Stimulated activated CD8-positive, alpha-beta memory T cell treated with anti-CD3 and anti-CD28 coated beads, Interleukin-7, amount 100 ng/mL, for 4 hours (primary cell): ENCODE data around the gene KHDC4.
A peak's percentile ranks its signal among the peaks of the same experiment; 100 is the strongest.
"Not testable (repeated sequence)": the region's sequence is repeated elsewhere in the genome, so short reads cannot be mapped to it uniquely, and the experiment has no call there.

ENCODE experiments used
- DNase-seq, 2 donors: peaks; one replicate each; pipeline ENCODE4 v3.0.0-alpha.2; 2020; ENCODE audit warnings: low read depth in 2 of 2

Gene KHDC4

DNA sequence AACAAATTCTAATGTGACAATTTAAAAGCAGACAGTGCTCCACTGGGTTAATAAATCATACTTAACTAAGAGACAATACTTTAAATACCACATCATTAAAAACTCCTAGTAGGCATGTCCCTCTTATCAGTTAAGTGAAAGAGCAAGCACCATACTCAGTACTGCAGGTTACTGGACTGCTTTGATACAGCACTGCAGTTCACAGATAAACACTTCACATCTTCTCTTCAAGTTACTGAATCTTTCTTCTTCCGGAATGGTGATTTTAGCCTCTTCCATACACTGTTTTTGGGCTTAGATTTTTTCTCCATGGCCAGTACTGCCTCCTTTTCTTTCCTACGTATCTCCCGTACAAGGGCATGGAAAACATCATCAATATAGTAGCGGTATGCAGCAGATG, 34.1 kb downstream of the KHDC4 start:
- DNase-seq, result no peak

DNA sequence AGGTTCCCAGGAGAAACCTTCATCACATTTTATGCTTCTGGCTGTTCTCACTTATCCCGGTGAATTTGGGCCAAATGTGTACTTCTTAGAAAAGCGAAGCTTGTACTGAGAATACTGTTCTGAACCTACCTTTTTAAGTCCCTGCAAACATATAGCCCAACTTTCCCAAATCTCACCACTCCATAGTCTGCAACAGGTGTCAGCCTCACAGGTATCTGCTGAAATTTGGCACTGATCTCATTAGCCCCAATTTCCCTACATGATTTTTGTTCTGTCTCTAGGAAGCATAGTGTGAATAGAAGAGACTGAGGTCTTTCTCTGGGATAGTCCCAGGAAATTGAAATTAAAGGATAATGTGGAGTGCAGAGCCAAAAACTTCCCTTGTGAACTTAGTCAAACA, 34.5 kb downstream of the KHDC4 start:
- DNase-seq, result no peak

DNA sequence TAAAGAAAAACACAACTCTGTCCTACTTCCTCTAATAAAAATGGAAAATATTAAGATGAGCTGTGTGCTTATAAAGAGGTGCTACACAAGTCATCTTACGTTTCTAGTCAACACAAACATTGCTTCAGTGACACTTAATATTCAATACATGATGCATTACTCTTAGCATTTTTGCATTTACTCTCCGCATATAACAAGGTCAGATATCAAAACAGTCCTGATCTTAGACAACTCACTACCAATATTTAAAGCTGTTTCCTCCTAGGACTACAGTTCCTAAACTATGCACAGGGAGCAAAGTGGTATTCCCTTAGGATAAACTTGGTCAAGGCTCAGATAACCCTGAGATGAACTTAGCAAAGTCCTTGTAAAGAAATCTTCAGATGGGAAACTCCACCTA, 35.3 kb downstream of the KHDC4 start:
- no peak for DNase-seq

DNA sequence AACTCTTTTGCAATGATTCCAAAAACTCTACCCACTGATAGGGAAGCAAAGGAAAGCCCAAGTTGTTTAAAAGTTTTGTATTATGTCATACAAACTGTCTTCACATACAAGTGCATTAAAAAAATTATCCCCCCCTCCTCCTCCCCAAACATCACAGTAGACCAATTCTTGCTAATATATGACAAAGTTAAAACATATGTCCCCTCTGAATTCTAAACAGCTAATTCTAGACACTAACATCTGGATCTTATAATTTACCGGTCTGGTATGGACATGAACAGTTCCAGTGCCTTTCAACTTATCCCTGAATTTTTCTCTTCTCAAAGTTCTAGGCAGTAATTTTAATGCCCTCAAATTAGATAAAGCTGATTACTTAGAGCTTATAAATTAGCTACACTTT, 36.5 kb downstream of the KHDC4 start:
- DNase-seq, result no peak

DNA sequence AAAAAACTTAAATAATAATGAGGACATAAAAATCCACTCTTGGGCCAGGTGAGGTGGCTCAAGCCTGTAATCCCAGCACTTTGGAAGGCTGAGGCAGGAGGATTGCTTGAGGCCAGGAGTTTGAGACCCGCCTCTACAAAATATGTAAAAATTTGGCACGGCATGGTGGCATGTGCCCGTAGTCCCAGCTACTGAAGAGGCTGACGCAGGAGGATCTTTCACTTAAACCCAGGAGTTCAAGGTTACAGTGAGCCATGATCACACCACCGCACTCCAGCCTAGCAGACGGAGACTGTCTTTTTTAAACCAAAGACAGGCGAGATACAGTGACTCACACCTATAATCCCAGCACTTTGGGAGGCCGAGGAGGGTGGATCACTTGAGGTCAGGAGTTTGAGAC, 37.7 kb downstream of the KHDC4 start:
- DNase-seq, result not testable (repeated sequence)

DNA sequence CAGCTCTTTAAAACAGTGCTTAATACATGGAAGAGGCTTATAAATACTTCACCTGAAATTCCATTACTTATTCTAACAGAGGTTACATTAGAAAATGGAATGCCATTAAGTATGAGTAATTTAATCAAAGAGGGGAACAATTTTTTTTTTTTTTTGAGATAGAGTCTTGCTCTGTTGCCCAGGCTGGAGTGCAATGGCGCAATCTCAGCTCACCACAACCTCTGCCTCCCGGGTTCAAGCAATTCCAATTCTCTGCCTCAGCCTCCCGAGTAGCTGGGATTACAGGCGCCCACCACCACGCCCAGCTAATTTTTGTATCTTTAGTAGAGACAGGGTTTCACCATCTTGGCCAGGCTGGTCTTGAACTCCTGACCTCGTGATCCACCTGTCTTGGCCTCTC, 38.6 kb downstream of the KHDC4 start:
- not testable (repeated sequence) for DNase-seq

DNA sequence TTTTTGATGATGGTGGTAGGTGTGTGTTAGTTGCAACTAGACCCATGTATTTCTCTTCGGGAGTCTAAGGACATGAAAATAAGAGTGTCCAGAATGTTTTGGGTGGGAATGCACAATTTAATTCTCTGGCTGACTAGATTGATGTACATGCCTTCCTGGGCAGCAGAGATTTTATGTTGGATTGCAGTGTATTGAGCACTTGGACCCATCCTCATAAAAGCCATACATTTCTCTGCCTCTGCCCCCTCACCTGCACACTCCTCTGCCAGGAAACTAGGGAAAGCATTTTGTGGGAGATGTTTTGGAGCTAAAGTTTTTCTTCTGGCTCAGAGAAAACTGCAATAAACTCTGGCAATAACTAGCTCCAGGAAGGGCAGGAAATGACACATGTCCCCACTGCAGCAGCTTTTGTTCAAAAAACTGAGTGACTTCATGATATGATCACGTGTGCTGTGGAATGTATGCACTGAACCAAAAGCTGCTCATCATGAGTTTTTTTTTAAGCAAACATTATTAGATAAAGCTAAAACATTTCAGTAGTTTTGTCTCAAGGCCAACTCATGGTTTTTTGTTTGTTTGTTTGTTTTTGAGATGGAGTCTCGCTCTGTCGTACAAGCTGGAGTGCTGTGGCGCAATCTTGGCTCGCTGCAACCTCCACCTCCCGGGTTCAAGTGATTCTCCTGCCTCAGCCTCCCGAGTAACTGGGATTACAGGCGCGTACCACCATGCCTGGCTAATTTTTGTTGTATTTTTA, 40.6 kb downstream of the KHDC4 start:
- peak in 1 of 2 donors; percentile 12 for DNase-seq

DNA sequence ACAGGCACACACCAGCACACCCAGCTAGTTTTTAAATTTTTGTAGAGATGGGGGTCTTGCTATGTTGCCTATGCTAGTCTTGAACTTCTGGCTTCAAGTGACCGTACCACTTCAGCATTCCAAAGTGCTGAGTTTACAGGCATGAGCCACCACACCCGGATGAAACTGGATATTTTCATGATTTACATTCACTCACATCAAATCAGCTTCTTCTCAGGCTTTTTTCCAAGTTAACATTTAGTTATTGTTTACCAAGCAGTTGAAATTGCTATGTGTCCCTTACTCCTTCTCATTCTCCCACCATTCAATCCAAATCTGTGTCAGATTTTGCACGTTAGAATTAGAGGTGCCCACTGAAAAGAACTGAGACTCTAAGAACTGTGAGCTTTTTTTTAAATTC, 41.4 kb downstream of the KHDC4 start:
- DNase-seq, result no peak

DNA sequence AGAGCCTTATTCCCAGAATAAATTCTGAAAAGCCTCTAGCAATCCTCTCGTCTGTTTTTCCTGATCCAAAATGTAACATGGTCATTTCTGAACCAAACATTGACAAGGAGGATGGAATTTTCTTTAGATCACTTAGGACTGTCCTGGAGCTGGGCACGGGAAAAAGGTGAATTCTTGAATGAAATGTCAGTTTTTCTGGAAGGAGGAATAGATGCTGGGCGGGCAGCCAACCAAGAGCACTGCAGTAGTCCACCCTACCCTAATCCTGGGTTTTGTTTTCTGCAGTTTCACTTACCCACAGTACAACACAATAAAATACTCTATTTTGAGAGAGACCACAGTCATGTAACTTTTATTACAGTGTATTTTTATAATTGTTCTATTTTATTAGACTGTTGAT, 44.0 kb downstream of the KHDC4 start:
- DNase-seq, result no peak

DNA sequence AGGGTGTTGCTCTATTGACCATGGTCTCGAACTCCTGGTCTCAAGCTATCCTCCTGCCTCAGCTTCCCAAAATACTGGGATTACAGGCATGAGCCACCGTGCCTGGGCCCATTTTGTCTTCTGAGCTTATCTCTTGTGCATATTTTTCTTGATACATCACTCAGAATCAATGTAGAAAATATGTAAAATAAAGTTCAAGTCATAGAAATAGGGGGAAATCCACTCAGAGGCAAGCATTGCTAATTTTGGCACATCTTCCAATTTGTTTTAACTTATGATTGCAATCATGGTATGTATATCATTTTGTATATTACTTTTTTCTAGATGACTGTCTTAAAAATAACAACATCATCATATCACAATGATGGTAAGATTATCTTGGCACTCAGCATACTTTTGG, 44.6 kb downstream of the KHDC4 start:
- no peak for DNase-seq

DNA sequence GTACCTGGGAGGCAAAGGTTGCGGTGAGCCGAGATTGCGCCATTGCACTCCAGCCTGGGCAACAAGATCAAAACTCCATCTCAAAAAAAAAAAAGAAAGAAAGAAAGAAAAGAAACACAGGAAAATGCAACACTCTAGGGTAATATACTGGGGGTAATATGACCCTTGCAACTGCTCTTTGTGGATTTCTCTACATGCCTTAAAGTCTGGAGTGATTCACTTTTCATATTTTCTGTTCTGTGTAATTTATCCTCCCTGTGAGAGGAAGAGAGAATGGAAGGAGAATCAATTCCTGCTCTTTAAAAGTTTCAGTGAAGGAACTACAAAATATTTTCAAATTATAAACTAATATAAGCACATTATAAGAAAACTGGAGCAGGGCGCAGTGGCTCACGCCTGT, 45.7 kb downstream of the KHDC4 start:
- no peak for DNase-seq

DNA sequence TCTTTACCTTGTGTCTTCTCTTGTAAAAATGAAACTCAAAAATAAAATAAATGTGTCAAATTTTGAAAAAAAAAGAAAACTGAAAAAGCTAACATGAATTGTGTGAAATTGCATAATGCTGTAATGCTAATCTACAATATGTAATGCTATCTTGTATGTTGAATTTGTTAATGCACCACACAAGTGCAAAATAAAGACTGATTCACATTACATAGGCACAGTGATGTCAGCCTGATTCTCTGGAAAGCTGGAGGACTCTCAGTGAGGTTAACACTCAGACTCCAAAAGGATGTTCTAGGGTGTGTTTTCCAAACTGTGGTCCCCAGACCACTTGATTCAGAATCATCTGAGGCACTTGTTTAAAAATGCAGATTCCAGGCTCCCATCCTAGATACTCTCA, 49.2 kb downstream of the KHDC4 start:
- DNase-seq, result no peak

DNA sequence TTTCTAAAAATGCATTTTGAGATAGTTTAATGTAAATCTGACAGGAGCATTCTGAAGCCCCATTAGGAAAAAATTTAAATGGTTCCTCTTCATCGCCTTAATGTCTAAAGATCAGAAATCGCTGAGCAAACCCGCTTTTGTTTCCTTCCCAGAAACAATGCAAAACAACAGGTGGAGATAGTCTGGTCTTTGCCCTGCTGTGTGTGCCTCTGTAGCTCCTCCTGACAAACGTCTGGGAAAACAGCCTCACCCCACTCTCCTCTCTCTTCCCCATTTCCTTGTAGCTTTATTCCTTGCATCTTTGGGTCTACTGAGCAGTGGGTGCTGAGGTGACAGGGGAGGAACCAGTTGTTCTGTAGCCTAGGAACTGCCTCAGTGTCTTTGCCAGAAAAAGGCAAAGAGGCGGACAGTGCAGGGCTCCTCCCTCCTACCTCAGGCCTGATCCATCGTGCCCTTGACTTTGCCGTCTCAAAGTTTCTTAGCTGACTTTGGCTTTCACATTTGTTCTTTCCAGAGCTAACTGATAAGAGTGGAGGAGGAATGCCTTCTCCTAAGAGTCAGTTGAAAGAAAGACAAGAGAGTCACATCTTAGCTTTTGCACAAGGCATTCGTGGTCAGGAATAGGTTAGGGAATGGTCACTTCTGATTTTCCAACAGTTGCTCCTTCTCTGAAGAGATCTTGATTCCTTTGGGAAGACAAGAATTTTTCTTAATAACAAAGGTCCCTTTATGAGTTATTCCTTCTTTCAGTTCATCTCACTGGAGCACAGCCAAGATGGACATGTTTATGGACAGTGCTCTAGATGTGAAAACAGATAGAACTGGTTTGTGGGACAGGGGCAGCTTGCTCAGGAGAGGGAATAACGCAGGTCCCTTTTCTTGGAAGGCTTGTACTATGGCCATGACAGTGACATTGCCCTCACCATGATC, 49.9 kb downstream of the KHDC4 start:
- no peak for DNase-seq

DNA sequence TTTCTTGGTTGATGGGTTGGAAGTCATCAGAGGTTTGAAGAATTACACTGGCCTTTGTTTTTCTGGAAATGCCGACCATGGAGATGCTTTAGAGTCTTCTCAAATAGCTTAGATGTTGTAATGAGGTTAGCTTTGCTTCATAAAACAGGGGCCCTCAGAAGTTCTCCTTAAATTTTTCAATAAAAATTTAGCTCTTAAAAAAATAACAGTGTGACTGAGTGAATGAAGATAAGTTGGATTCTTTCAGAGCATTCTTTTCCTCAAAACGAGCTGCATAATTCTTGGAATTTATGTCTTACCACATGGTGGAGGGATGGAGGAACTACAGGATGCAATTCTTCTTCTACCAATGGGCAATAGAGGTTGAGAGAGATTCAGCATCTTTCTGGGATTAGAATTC, 51.4 kb downstream of the KHDC4 start:
- DNase-seq, result no peak

DNA sequence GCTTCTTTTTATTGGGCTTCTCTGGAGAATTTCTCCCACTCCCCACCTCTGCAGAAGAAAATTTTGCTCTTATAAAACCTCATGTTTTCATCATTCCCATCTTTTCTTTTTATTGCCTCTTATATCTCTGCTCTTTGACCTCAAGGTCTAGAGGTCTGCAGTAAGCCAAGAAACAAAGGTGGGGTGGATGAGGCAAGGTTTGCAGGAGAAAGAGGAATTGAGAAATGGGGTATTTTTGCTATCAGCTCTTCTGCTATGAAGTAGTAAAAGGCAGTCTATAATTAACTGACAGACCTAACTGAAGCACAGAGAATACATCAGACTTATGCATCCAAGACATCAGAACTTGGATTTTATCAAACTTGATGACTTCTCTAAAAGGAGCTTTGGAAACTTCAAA, 52.0 kb downstream of the KHDC4 start:
- DNase-seq, result no peak

DNA sequence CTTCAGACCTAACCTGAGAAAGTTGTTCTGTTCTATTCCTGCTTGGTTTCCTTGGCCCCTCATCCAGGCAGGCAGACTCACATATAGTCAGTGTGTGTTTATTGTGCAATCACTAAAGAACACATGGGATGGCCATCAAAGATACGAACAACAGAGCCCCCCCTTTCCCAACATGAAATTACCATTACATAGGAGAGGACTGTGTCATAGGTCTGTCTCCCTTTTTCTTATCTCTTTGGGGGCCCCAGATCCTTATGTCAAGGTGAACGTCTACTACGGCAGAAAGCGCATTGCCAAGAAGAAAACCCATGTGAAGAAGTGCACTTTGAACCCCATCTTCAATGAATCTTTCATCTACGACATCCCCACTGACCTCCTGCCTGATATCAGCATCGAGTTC, 53.3 kb downstream of the KHDC4 start:
- DNase-seq, result no peak

DNA sequence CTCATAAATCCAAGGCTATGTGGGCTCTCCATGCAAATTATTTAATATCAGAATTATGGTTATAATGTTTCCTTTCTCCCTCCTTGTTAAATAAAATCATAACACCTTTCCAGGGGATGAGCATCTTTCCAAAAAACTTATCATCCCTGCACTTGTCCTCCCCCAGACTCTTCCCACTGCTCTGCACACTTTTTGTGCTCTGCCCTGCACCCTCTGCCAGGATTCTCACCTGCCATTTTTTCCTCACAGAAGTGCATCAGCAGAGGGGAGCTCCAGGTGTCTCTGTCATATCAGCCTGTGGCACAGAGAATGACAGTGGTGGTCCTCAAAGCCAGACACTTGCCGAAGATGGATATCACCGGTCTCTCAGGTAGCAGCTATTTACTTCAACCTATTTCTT, 54.0 kb downstream of the KHDC4 start:
- no peak for DNase-seq

DNA sequence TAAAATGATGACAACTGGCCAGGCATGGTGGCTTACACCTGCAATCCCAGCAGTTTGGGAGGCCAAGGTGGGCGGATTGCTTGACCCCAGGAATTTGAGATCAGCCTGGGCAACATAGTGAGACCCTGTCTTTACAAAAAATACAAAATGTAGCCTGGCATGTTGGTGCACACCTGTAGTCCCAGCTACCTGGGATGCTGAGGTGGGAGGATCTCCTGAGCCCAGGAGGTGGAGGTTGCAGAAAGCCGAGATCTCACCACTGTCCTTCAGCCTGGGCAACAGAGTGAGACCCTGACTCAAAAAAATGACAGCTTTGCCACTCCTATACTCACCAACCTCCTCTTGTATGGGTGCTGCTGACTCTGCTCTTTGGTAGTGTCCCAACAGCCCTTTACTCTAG, 56.3 kb downstream of the KHDC4 start:
- no peak for DNase-seq

DNA sequence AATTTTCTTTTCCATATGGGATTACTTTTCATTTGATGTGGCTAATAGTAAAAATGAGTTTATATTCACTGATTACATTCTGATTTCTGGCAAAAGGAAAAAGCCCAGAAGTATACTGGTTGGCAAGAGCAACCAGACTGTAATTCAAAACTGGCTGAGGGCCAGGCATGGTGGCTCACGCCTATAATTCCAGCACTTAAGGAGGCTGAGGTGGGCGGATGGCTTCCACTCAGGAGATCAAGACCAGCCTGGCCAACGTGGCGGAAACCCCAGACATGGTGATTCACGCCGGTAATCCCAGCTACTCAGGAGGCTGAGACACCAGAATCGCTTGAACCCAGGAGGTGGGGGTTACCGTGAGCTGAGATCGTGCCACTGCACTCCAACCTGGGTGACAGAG, 60.4 kb downstream of the KHDC4 start:
- DNase-seq, result no peak

DNA sequence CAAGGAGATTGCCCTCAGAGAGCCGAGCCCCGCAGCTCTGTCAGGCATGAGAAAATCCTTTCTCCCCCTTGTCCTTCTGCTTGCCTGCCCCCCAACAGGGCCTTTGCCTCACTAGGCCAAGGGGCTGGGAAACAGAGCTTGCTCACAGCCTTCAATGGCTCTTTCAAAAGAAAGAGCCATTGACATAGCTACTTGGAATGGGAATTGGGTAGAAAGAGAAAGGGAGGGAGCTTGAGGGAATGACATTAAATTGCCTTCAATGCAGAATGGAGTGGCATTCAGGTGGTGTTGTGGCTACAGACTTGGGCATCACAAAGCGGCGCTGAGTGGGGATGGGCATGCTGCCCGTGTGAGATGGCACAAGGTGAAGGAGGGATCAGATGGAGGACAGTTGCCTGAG, 61.7 kb downstream of the KHDC4 start:
- no peak for DNase-seq

DNA sequence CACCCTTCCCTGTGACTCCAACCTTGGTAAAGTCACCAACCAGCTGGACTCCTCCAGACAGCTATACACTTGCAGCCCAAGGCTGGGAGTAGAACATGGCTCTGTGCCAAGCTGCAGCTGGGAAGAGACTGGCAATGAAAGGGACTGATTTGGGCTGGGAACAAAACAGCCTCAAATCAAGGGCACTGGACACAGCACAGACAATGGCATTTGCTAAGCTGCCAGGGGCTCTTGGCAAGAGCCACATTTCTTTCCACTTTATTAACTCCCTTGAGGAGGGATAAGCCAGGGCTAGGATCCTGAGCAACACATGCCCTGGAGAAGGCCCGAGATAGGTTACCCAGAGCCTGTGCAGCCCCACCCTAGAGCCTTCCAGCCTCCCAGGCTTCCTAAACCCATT, 62.8 kb downstream of the KHDC4 start:
- no peak for DNase-seq

DNA sequence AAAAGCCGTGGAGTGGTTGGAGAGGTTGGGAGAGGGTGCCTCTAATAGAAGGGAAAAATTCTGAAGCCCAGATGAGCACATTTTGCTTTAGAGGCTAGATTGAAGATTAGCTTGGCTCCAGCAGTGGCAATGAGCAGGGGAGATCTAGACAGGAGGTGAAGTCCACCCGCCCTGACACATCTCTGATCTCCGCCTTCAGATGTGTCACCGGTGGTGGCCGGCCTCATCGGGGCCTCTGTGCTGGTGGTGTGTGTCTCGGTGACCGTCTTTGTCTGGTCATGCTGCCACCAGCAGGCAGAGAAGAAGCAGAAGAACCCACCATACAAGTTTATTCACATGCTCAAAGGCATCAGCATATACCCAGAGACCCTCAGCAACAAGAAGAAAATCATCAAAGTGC, 66.4 kb downstream of the KHDC4 start:
- no peak for DNase-seq

DNA sequence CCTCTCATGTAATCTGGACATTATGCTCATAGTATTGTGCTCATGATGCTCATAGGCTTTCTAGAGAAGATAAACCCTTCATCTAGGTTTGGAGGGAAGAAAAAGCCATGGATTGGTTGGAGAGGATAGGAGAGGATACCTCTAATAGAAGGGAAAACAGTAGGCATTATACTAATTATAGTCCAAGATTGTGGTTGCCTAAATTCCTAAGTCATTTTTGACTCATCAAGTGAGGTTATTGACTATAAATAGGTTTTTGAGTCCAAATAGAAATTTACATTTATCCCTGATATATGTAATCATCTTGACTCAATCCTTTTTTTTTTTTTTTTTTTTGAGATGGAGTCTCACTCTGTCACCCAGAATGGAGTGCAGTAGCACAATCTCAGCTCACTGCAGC, 69.8 kb downstream of the KHDC4 start:
- no peak for DNase-seq
